HepG2 (cell line): ENCODE data around the gene LEAP2. TPM values are rescaled to one million over a fixed set of nuclear protein-coding genes. Genes with fewer than 3 reads are reported as not detected.

ENCODE experiments used
- CREBL2 ChIP-seq: sonication (generic); formaldehyde crosslinking; IDR thresholded peaks from 2 replicates; pipeline ENCODE4 v1.8.1; 2023; ENCODE audit warnings: missing genetic modification reagents, mild to moderate bottlenecking, borderline replicate concordance
- EED ChIP-seq: sonication (generic); formaldehyde crosslinking; IDR thresholded peaks from 2 replicates; pipeline ENCODE4 v1.5.0; 2020; ENCODE audit warnings: mild to moderate bottlenecking, missing genetic modification reagents
- FIP1L1 ChIP-seq: fragments of 200-400 bp; formaldehyde crosslinking; IDR thresholded peaks from 2 replicates; pipeline ENCODE4 v1.6.1; 2018; ENCODE audit warnings: low read depth, mild to moderate bottlenecking, low read length, moderate library complexity, borderline replicate concordance; ENCODE audit not compliant: insufficient read depth
- MYC ChIP-seq: sonication (generic); formaldehyde crosslinking; IDR thresholded peaks from 2 replicates; pipeline ENCODE4 v1.9.0; 2021; ENCODE audit warnings: missing genetic modification reagents, borderline replicate concordance
- RNF219 ChIP-seq: sonication (generic); formaldehyde crosslinking; IDR thresholded peaks from 2 replicates; pipeline ENCODE4 v1.5.0; 2020; ENCODE audit warnings: mild to moderate bottlenecking, missing genetic modification reagents
- SATB2 ChIP-seq: sonication (generic); formaldehyde crosslinking; IDR thresholded peaks from 2 replicates; pipeline ENCODE4 v1.5.0; 2020; ENCODE audit warnings: missing genetic modification reagents
- SOX13 ChIP-seq, 3 experiments: fragments of 450-650 bp in 1 of 3; sonication (generic) in 1 of 3; formaldehyde crosslinking in 1 of 3; IDR thresholded peaks in 2 of 3; conservative IDR thresholded peaks in 1 of 3; 2 replicates each; pipeline versions ENCODE4 v1.5.0 to v1.6.1; 2016 to 2020; ENCODE audit warnings: antibody characterized with exemption in 1 of 3, mild to moderate bottlenecking in 1 of 3, missing compliant biosample characterization in 1 of 3, missing genetic modification reagents in 1 of 3, moderate library complexity in 1 of 3
- SOX6 ChIP-seq, 2 experiments: fragments of 450-650 bp in 1 of 2; sonication (generic) in 1 of 2; formaldehyde crosslinking in 1 of 2; IDR thresholded peaks; 2 replicates each; pipeline versions ENCODE4 v1.4.0 to v1.6.1; 2017 to 2020; ENCODE audit warnings: antibody characterized with exemption in 1 of 2, mild to moderate bottlenecking in 1 of 2, missing genetic modification reagents in 1 of 2
- TARDBP ChIP-seq: sonication (generic); formaldehyde crosslinking; IDR thresholded peaks from 2 replicates; pipeline ENCODE4 v1.8.0; 2022; ENCODE audit warnings: mild to moderate bottlenecking, missing genetic modification reagents
- TCF12 ChIP-seq, 2 experiments: fragments of 450-650 bp in 1 of 2; sonication (generic) in 1 of 2; formaldehyde crosslinking in 1 of 2; IDR thresholded peaks; 2 replicates each; pipeline versions ENCODE4 v1.6.1 to v1.8.0; 2017 to 2022; ENCODE audit warnings: antibody characterized with exemption in 1 of 2, mild to moderate bottlenecking in 1 of 2, missing genetic modification reagents in 1 of 2, moderate library complexity in 1 of 2
- TSC22D2 ChIP-seq: sonication (generic); formaldehyde crosslinking; IDR thresholded peaks from 2 replicates; pipeline ENCODE4 v1.5.1; 2020; ENCODE audit warnings: missing genetic modification reagents, mild to moderate bottlenecking, borderline replicate concordance
- ZBTB20 ChIP-seq: sonication (generic); formaldehyde crosslinking; IDR thresholded peaks from 2 replicates; pipeline ENCODE4 v1.8.1; 2023; ENCODE audit warnings: missing genetic modification reagents, low read depth, mild to moderate bottlenecking, borderline replicate concordance
- ZBTB25 ChIP-seq: IDR thresholded peaks from 2 replicates; pipeline ENCODE4 v1.6.1; 2018; ENCODE audit warnings: missing genetic modification reagents
- ZFP41 ChIP-seq: sonication (generic); formaldehyde crosslinking; IDR thresholded peaks from 2 replicates; pipeline ENCODE4 v1.4.0; 2020; ENCODE audit warnings: mild to moderate bottlenecking, missing genetic modification reagents, borderline replicate concordance
- ZNF121 ChIP-seq: sonication (generic); formaldehyde crosslinking; IDR thresholded peaks from 2 replicates; pipeline ENCODE4 v1.5.0; 2020; ENCODE audit warnings: mild to moderate bottlenecking, missing genetic modification reagents
- ZNF264 ChIP-seq: sonication (generic); formaldehyde crosslinking; IDR thresholded peaks from 2 replicates; pipeline ENCODE4 v1.4.0; 2020; ENCODE audit warnings: missing genetic modification reagents
- ZNF34 ChIP-seq: sonication (generic); formaldehyde crosslinking; IDR thresholded peaks from 2 replicates; pipeline ENCODE4 v1.4.0; 2020; ENCODE audit warnings: mild to moderate bottlenecking, missing genetic modification reagents, borderline replicate concordance
- ZNF577 ChIP-seq: sonication (generic); formaldehyde crosslinking; IDR thresholded peaks from 2 replicates; pipeline ENCODE4 v1.4.0; 2020; ENCODE audit warnings: mild to moderate bottlenecking, low read depth, missing genetic modification reagents, borderline replicate concordance
- ZNF616 ChIP-seq: sonication (generic); formaldehyde crosslinking; IDR thresholded peaks from 2 replicates; pipeline ENCODE4 v1.5.0; 2020; ENCODE audit warnings: low read depth, mild to moderate bottlenecking, missing genetic modification reagents
- ZNF770 ChIP-seq: sonication (generic); formaldehyde crosslinking; IDR thresholded peaks from 2 replicates; pipeline ENCODE4 v1.5.0; 2020; ENCODE audit warnings: mild to moderate bottlenecking, missing genetic modification reagents
- ZNF772 ChIP-seq: sonication (generic); formaldehyde crosslinking; IDR thresholded peaks from 2 replicates; pipeline ENCODE4 v1.5.0; 2020; ENCODE audit warnings: mild to moderate bottlenecking, missing genetic modification reagents
- ZSCAN12 ChIP-seq: sonication (generic); formaldehyde crosslinking; IDR thresholded peaks from 2 replicates; pipeline ENCODE4 v1.9.0; 2021; ENCODE audit warnings: mild to moderate bottlenecking, missing genetic modification reagents
- polyA plus RNA-seq, 8 experiments: library from polyadenylated mRNA; depleted of rRNA in 3 of 8; stranded (reverse) in 7 of 8; unstranded in 1 of 8; fragments of >200 nt; fragmentation: Illumina TruSeq in 4 of 8; extraction: Trizol in 4 of 8; gene quantifications; 2 replicates each; pipeline versions ENCODE4 v1.2.1 to v1.2.3, GENCODE V29; 2011 to 2016; ENCODE audit warnings: low read depth in 4 of 8, missing spikeins in 1 of 8, mixed read lengths in 1 of 8; ENCODE audit not compliant: insufficient read depth in 1 of 8
- total RNA-seq, 5 experiments: library from RNA; depleted of rRNA; stranded (reverse); fragments of >200 nt; fragmentation: Illumina TruSeq; extraction: Trizol; gene quantifications; 2 replicates each; pipeline ENCODE4 v1.2.3, GENCODE V29; 2016; ENCODE audit warnings: low read depth in 1 of 5

LEAP2 gene
- total and polyA plus RNA-seq, 2 of the 13 experiments (the other 11 are each of a cell fraction or from before 2014, with no cell fraction given): 23.9 to 51.9 TPM

- no peak; the same call in 1 of the 2 replicates for TF ChIP-seq SOX13 (IDR thresholded peaks at IDR 0.05)
- TF ChIP-seq SOX13 (CRISPR knock-in tag; conservative IDR thresholded peaks at IDR 0.05 in 1 of 2, IDR thresholded peaks at IDR 0.05 in 1 of 2): peak in 1 of 2 experiments; percentile 82; a peak in 2 of 4 replicates
- no peak for TF ChIP-seq EED (CRISPR knock-in tag)
- no peak for TF ChIP-seq ZNF264 (CRISPR knock-in tag)
- TF ChIP-seq ZSCAN12 (CRISPR knock-in tag): no peak
- TF ChIP-seq RNF219 (CRISPR knock-in tag): 0 out of 2 replicates have a peak, but pooled peaks have one; percentile 57
- TF ChIP-seq ZNF34 (CRISPR knock-in tag): no peak
- no peak for TF ChIP-seq TSC22D2 (CRISPR knock-in tag)
- 0 out of 2 replicates have a peak, but pooled peaks have one; percentile 47 for TF ChIP-seq ZNF577 (CRISPR knock-in tag)
- TF ChIP-seq ZNF772 (CRISPR knock-in tag): no peak
- no peak for TF ChIP-seq SATB2 (CRISPR knock-in tag)
- no peak for TF ChIP-seq ZNF616
- no peak for TF ChIP-seq ZFP41
- TF ChIP-seq ZNF770 (CRISPR knock-in tag): 0 out of 2 replicates have a peak, but pooled peaks have one; percentile 28
- peak; percentile 63; the same call in 1 of the 2 replicates for TF ChIP-seq TARDBP (CRISPR knock-in tag)
- 0 out of 2 replicates have a peak, but pooled peaks have one; percentile 18 for TF ChIP-seq ZNF121 (CRISPR knock-in tag)
- no peak for TF ChIP-seq FIP1L1
- peak; percentile 77 for TF ChIP-seq MYC
- TF ChIP-seq TCF12 (IDR thresholded peaks at IDR 0.05): no peak
- peak; percentile 79; the same call in 1 of the 2 replicates for TF ChIP-seq TCF12 (CRISPR knock-in tag; IDR thresholded peaks at IDR 0.05)
- TF ChIP-seq SOX6 (IDR thresholded peaks at IDR 0.05): no peak
- peak; percentile 95 for TF ChIP-seq SOX6 (CRISPR knock-in tag; IDR thresholded peaks at IDR 0.05)
- no peak for TF ChIP-seq CREBL2 (CRISPR knock-in tag)
- peak; percentile 50; the same call in 1 of the 2 replicates for TF ChIP-seq ZBTB20 (CRISPR knock-in tag)
- TF ChIP-seq ZBTB25 (CRISPR knock-in tag): peak; percentile 49; the same call in 1 of the 2 replicates
Observed at GRCh38 chr5:132873119-132873929, at the start of gene LEAP2 (continued).
